Loucy (cell line): Measurements from ENCODE around the gene DMRTC2.

Source experiments
- H2AFZ ChIP-seq: fragments of 200-600 bp; sonication (generic); 2 replicates; pipeline ENCODE4 v1.6.0; 2016; ENCODE audit warnings: antibody characterized with exemption, mild to moderate bottlenecking, low read length, moderate library complexity
- H3F3A ChIP-seq: fragments of 200-600 bp; 2 replicates; pipeline ENCODE4 v1.6.0; 2016; ENCODE audit warnings: antibody characterized with exemption, low read depth, mild to moderate bottlenecking
- H3K27me3 ChIP-seq: fragments of 200-600 bp; sonication (generic); 2 replicates; pipeline ENCODE4 v1.6.1; 2014; ENCODE audit warnings: low read length, mild to moderate bottlenecking; ENCODE audit not compliant: insufficient read depth, poor library complexity, severe bottlenecking
- H3K36me3 ChIP-seq: fragments of 200-600 bp; sonication (generic); 2 replicates; pipeline ENCODE4 v1.6.1; 2016; ENCODE audit warnings: low read length; ENCODE audit not compliant: insufficient read depth
- H3K4me1 ChIP-seq: fragments of 200-600 bp; sonication (generic); 2 replicates; pipeline ENCODE4 v1.5.1; 2014; ENCODE audit warnings: low read length, mild to moderate bottlenecking; ENCODE audit not compliant: insufficient read depth, poor library complexity, severe bottlenecking
- H3K4me2 ChIP-seq: fragments of 200-600 bp; sonication (generic); 2 replicates; pipeline ENCODE4 v1.6.0; 2014; ENCODE audit warnings: antibody characterized with exemption, low read length, low read depth, mild to moderate bottlenecking; ENCODE audit not compliant: poor library complexity, severe bottlenecking
- H3K4me3 ChIP-seq: fragments of 200-600 bp; sonication (generic); 2 replicates; pipeline ENCODE4 v1.5.1; 2014; ENCODE audit warnings: low read length, mild to moderate bottlenecking, mixed read lengths; ENCODE audit not compliant: poor library complexity, severe bottlenecking
- H3K79me2 ChIP-seq: fragments of 200-600 bp; sonication (generic); 2 replicates; pipeline ENCODE4 v1.6.1; 2014; ENCODE audit warnings: low read length; ENCODE audit not compliant: insufficient read depth
- H3K9ac ChIP-seq: fragments of 200-600 bp; sonication (generic); 2 replicates; pipeline ENCODE4 v1.6.0; 2014; ENCODE audit warnings: mild to moderate bottlenecking, low read depth, low read length, moderate library complexity; ENCODE audit not compliant: poor library complexity, severe bottlenecking
- H3K9me2 ChIP-seq: fragments of 200-600 bp; sonication (generic); replicated peaks from 2 replicates; pipeline ENCODE4 v1.6.1; 2016; ENCODE audit warnings: low read depth, low read length, mixed read lengths
- H3K9me3 ChIP-seq: fragments of 200-600 bp; sonication (generic); 2 replicates; pipeline ENCODE4 v1.6.1; 2014; ENCODE audit warnings: mild to moderate bottlenecking, antibody characterized with exemption, low read length, low read depth; ENCODE audit not compliant: insufficient read depth
- H4K20me1 ChIP-seq: fragments of 200-600 bp; sonication (generic); 2 replicates; pipeline ENCODE4 v1.6.0; 2014; ENCODE audit warnings: antibody characterized with exemption, low read length, mild to moderate bottlenecking; ENCODE audit not compliant: insufficient read depth, poor library complexity, severe bottlenecking
- EZH2phosphoT487 ChIP-seq: fragments of 200-600 bp; IDR thresholded peaks from 2 replicates; pipeline ENCODE4 v1.6.1; 2018; ENCODE audit warnings: antibody characterized with exemption, mild to moderate bottlenecking, moderate library complexity, borderline replicate concordance
- TF ChIP-seq, protein P1 (sequence below): fragments of 200-600 bp; sonication (generic); conservative IDR thresholded peaks from 2 replicates; pipeline ENCODE4 v1.5.1; 2014; ENCODE audit warnings: mild to moderate bottlenecking, antibody characterized with exemption, low read length

The DMRTC2 gene

DNA sequence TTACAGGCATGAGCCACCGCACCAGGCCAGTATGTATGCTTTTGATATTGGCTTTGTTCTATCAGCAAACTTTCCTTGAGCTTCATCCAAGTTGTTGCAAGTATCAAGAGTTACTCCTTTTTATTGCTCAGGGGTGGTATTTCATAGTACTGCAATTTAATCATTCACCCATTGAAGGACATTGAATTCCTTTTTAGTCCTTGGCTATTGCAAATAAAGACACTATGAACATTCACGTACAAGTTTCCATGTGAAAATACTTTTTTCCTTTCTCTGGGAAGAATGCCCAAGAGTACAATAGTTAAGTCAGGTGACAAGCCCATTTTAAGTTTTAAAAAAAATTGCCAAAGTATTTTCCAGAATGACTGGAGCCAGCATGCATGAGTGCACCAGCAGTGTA is 28.1 kb upstream of the DMRTC2 start:
- Histone ChIP-seq H3K79me2 (no peaks in the 10 kb centered on the region), H3K4me3 (no peak overlapping the region), H3K9ac (no peak overlapping the region), H3K36me3 (no peaks in the 10 kb centered on the region), H2AFZ (no peak overlapping the region), H3K27me3 (no peaks in the 10 kb centered on the region), H3K4me1 (no peaks in the 10 kb centered on the region), H3F3A (no peaks in the 10 kb centered on the region), H4K20me1 (no peaks in the 10 kb centered on the region), H3K9me2 (no peaks in the 10 kb centered on the region), H3K4me2 (no peak overlapping the region), H3K9me3 (no peaks in the 10 kb centered on the region)
- no peak for TF ChIP-seq EZH2phosphoT487
- TF ChIP-seq, protein P1, sequence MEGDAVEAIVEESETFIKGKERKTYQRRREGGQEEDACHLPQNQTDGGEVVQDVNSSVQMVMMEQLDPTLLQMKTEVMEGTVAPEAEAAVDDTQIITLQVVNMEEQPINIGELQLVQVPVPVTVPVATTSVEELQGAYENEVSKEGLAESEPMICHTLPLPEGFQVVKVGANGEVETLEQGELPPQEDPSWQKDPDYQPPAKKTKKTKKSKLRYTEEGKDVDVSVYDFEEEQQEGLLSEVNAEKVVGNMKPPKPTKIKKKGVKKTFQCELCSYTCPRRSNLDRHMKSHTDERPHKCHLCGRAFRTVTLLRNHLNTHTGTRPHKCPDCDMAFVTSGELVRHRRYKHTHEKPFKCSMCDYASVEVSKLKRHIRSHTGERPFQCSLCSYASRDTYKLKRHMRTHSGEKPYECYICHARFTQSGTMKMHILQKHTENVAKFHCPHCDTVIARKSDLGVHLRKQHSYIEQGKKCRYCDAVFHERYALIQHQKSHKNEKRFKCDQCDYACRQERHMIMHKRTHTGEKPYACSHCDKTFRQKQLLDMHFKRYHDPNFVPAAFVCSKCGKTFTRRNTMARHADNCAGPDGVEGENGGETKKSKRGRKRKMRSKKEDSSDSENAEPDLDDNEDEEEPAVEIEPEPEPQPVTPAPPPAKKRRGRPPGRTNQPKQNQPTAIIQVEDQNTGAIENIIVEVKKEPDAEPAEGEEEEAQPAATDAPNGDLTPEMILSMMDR: no peak

DNA sequence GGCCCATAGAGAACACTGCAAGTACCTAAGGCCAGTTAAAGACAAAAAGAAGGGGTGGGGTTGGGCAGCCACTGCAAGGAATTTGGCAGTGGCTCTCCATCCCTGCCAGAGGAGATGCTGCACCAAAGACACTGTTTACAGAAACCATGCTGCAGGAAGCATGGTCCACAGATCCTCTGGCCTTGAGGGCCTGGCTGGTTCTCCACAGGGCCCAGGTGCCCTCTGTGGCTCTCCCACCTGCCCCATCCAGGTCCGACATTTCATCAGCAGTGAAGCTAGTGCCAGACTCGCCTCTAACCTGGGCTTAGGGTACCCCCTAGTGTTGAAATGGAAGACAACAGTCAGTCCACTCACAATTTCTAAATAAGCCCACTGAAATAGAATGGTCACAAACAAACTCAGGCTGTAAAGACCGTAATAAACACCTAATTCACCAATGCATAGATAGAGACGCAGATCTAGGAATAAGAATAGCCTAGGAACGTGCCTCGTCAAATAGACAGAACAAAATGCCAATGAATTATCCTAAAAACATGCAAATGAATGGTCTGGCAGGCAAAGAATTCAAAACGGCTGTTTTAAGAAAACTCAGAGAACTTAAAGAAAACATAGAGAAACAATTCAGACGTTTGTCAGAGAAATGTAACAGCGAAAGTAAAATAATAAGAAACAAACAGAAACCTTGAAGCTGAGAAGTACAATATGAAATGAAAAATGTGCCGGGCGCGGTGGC is 23.7 kb upstream of the DMRTC2 start:
- Histone ChIP-seq H2AFZ (peak overlapping the region; percentile 42), H3K9ac (no peak overlapping the region), H3K4me2 (no peak overlapping the region), H4K20me1 (no peaks in the 10 kb centered on the region), H3K27me3 (no peaks in the 10 kb centered on the region), H3K4me3 (no peak overlapping the region), H3K9me2 (no peaks in the 10 kb centered on the region), H3K9me3 (no peaks in the 10 kb centered on the region), H3K36me3 (no peaks in the 10 kb centered on the region), H3F3A (no peaks in the 10 kb centered on the region), H3K79me2 (no peaks in the 10 kb centered on the region), H3K4me1 (no peaks in the 10 kb centered on the region)
- no peak for TF ChIP-seq EZH2phosphoT487
- TF ChIP-seq, protein P1: peak; percentile 83

DNA sequence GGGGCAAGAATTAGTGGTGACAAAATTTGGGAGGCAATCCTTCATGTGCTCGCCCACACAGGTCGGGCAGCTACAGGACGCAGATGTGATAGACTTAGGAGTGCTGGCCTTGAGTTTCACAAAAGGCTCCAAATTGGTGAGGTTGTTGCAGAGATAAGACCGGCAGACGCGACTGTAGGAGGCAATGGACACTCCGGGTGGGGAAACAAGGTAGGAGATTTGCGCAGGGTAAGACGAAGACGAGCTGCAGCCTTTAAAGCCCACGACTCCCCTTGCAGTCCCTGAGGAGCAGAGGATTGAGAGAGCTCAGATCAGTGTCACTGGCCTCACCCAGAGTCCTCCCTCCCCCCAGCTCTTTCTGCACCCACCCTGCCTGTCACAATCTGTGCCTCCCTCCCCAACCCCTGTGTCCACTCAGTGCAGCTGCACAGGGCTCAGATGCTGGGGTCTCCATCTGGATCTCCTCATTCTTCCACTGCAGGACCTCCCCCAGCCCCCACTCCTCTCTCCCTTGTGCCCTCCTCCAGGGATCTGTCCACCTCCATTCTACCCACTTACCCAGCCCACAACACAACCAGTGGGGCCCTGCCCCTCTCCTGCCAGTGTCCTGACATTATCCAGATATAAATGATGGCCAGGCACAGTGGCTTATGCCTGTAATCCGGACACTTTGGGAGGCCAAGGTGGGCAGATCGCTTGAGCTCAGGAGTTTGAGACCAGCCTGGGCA is 6.7 kb upstream of the DMRTC2 start:
- Histone ChIP-seq H3K27me3 (no peaks in the 10 kb centered on the region), H3K9ac (no peak overlapping the region), H3F3A (no peaks in the 10 kb centered on the region), H4K20me1 (no peaks in the 10 kb centered on the region), H3K9me2 (no peaks in the 10 kb centered on the region), H3K79me2 (no peaks in the 10 kb centered on the region), H3K36me3 (no peaks in the 10 kb centered on the region), H3K4me3 (no peak overlapping the region), H3K4me2 (no peak overlapping the region), H2AFZ (no peak overlapping the region), H3K4me1 (no peaks in the 10 kb centered on the region), H3K9me3 (no peaks in the 10 kb centered on the region)
- no peak for TF ChIP-seq EZH2phosphoT487
- TF ChIP-seq, protein P1: no peak
